Measurements from ENCODE around the gene C1orf122. TPM values are rescaled to one million over a fixed set of nuclear protein-coding genes. Genes with fewer than 3 reads are reported as not detected.

C1orf122 gene
- total RNA-seq, result 21.1 TPM in 2 replicates

DNA sequence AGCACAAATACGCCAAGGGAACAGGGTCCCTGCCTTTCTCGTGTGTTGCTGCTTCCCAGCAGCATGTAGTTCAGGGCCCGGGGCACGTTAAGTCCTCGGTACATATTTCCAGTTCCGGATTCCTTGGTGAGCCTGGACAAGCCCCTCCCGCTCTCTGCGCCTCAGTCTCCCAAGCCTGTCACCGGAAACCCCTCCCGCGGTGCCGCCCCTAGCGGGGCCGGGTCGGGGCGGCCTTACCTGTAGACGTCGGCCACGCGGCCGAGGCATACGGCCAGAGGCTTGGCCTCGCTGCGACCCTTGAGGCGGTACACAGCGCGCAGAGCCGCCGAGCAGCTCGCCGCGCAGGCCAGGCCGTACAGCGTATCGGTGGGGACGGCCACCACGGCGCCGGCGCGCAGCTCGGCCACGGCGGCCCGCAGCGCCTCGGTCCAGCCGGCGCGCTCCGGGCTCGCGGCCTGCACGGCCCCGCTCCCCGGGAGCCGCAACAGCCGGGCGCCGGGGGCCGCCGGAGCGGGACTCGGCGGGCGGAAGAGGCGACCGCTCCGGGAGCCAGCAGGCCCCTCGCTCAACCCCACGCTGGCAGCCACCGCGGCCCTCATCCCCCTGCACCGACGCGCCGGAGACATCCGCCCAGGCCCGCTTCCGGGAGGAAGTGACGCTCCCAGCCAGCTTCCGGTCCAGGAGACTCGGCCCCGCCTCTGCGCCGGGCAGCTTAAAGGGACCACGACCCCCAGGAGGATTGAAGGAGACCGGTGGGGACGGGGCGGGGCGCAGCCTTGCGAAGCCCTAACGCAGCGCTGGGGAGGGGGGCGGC, at the start of gene C1orf122, which contains the start of gene YRDC:
Gene C1orf122 (plus strand): TSS at position 236 of the 814 bp plus-strand sequence. CDS start 615 bp downstream, outside the sequence.
Gene YRDC (minus strand): TSS at position 654 of the 814 bp plus-strand sequence. CDS start 28 bp downstream, at position 626.

DNA sequence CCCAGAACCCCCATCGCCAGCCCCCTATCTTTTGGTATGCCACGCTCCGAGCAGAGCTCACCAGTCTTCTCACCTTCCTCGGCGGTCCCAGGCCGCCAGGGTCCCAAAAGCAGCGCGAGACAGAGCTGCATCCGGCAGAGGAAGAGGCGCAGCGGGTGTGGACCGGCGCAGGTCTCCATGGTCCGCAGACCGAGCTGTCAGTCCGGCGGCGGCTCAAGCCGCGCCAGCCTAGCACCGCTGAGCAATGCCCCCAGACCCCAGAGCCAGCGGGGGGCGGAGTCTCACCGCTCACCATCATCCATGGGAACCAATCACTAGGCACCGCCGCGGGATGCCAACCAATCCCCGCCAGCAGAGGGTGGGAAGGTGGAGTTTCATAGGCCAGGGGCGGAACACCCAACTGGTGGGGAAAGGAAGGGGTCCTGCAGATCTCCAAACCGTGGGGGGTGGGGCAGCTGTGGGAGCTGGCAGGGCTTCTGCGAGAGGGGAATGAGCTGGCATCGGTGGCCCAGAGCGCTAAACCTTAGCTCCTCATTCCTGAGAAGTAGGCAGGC, 42.6 kb upstream of the C1orf122 start, which contains the start of gene EPHA10:
Gene EPHA10 (minus strand): TSS at position 233 of the 554 bp plus-strand sequence. CDS start 54 bp downstream, at position 179.

DNA sequence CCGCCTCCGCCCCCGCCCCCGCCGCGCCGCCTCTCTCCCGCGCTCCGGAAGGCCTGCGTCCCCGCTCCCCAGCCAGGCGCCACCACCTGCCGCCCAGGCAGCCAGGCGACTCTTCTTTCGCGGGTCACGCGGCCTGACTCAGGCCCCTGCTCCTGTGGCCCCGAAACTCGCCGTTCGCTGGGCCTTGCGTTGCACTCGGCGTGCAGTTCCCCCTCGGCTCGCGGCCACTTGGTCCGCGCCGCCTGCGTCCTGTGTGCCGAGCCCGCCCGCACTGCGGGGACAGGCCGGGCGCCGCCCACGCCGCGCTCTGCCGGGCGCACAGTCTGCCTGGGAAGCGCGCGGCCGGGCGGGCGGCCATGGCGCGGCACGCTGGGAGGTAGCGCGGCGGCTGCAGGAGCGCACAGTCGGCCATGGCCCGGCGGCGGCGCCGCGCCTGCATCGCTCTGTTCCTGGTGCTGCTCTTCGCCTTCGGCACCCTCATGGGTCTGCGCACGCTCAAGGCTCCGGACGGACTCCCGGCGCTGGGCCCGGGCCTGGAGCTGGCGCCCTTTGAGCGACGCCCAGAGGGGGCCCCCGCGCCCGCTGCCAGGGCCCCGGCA, 13.7 kb upstream of the C1orf122 start, which contains the start of gene MANEAL:
Gene MANEAL (plus strand): TSS at position 75 of the 599 bp plus-strand sequence. CDS start 336 bp downstream, at position 411.

Other genes starting within 250 kb of the C1orf122 start
- gene GNL2, start 211.9 kb upstream of the C1orf122 start, total RNA-seq, result 73.7 and 81.5 TPM in 2 replicates
- gene RSPO1, start 172.9 kb upstream of the C1orf122 start, total RNA-seq, result not detected in 2 replicates
- 12.0 and 15.3 TPM in 2 replicates for gene CDCA8, start 115.3 kb upstream of the C1orf122 start, total RNA-seq
- not detected in 2 replicates for gene EPHA10, start 42.7 kb upstream of the C1orf122 start, total RNA-seq
- gene MANEAL, start 13.9 kb upstream of the C1orf122 start, total RNA-seq, result 0.32 TPM in 1 of 2 replicates, not detected in the other
- 21.4 and 41.3 TPM in 2 replicates for gene YRDC, start 418 bp downstream of the C1orf122 start, total RNA-seq
- 1.9 and 2.1 TPM in 2 replicates for gene MTF1, start 51.8 kb downstream of the C1orf122 start, total RNA-seq
- gene INPP5B, start 139.3 kb downstream of the C1orf122 start, total RNA-seq, result 14.9 and 22.6 TPM in 2 replicates
- 121 and 127 TPM in 2 replicates for gene SF3A3, start 182.2 kb downstream of the C1orf122 start, total RNA-seq
- gene FHL3, start 197.7 kb downstream of the C1orf122 start, total RNA-seq, result 12.3 and 21.1 TPM in 2 replicates
- 57.8 and 84.5 TPM in 2 replicates for gene UTP11, start 204.9 kb downstream of the C1orf122 start, total RNA-seq
- gene POU3F1, start 239.0 kb downstream of the C1orf122 start, total RNA-seq, result not detected in 2 replicates

All from epithelial cell of umbilical artery (primary cell).